HepG2 (cell line): ENCODE results near the gene CERS5. TPM values are rescaled to one million over a fixed set of nuclear protein-coding genes. Genes with fewer than 3 reads are reported as not detected.

Experiments
- ARID2 ChIP-seq: sonication (generic); formaldehyde crosslinking; IDR thresholded peaks from 2 replicates; pipeline ENCODE4 v1.8.1; 2022; ENCODE audit warnings: mild to moderate bottlenecking, missing genetic modification reagents, borderline replicate concordance
- CEBPZ ChIP-seq: IDR thresholded peaks from 2 replicates; pipeline ENCODE4 v1.6.1; 2012; ENCODE audit warnings: low read length, improper control_type of control experiment
- CENPX ChIP-seq: sonication (generic); formaldehyde crosslinking; IDR thresholded peaks from 2 replicates; pipeline ENCODE4 v1.9.0; 2021; ENCODE audit warnings: mild to moderate bottlenecking, missing genetic modification reagents, moderate library complexity
- CSRNP2 ChIP-seq: sonication (generic); formaldehyde crosslinking; conservative IDR thresholded peaks from 2 replicates; pipeline ENCODE4 v1.8.0; 2022; ENCODE audit warnings: low read depth, missing genetic modification reagents
- NPAS2 ChIP-seq: sonication (generic); formaldehyde crosslinking; IDR thresholded peaks from 2 replicates; pipeline ENCODE4 v1.8.0; 2022; ENCODE audit warnings: mild to moderate bottlenecking, missing genetic modification reagents, borderline replicate concordance
- NRL ChIP-seq: sonication (generic); formaldehyde crosslinking; IDR thresholded peaks from 2 replicates; pipeline ENCODE4 v1.5.0; 2020; ENCODE audit warnings: missing genetic modification reagents, mild to moderate bottlenecking, moderate library complexity, borderline replicate concordance
- SAP130 ChIP-seq: IDR thresholded peaks from 2 replicates; pipeline ENCODE4 v1.6.1; 2016; ENCODE audit warnings: low read depth
- SMARCE1 ChIP-seq: fragments of 450-650 bp; IDR thresholded peaks from 2 replicates; pipeline ENCODE4 v1.6.1; 2017; ENCODE audit warnings: borderline replicate concordance
- TIGD3 ChIP-seq: sonication (generic); formaldehyde crosslinking; IDR thresholded peaks from 2 replicates; pipeline ENCODE4 v1.5.1; 2020; ENCODE audit warnings: mild to moderate bottlenecking, missing genetic modification reagents, borderline replicate concordance
- ZBTB34 ChIP-seq: sonication (generic); formaldehyde crosslinking; IDR thresholded peaks from 2 replicates; pipeline ENCODE4 v1.8.0; 2022; ENCODE audit warnings: mild to moderate bottlenecking, missing genetic modification reagents
- ZNF12 ChIP-seq: sonication (generic); formaldehyde crosslinking; IDR thresholded peaks from 2 replicates; pipeline ENCODE4 v1.5.0; 2020; ENCODE audit warnings: missing genetic modification reagents
- ZNF224 ChIP-seq: sonication (generic); formaldehyde crosslinking; IDR thresholded peaks from 2 replicates; pipeline ENCODE4 v1.5.0; 2020; ENCODE audit warnings: mild to moderate bottlenecking, missing genetic modification reagents
- ZNF234 ChIP-seq: sonication (generic); formaldehyde crosslinking; conservative IDR thresholded peaks from 2 replicates; pipeline ENCODE4 v1.5.1; 2020; ENCODE audit warnings: mild to moderate bottlenecking, missing genetic modification reagents
- polyA plus RNA-seq, 8 experiments: library from polyadenylated mRNA; depleted of rRNA in 3 of 8; stranded (reverse) in 7 of 8; unstranded in 1 of 8; fragments of >200 nt; fragmentation: Illumina TruSeq in 4 of 8; extraction: Trizol in 4 of 8; gene quantifications; 2 replicates each; pipeline versions ENCODE4 v1.2.1 to v1.2.3, GENCODE V29; 2011 to 2016; ENCODE audit warnings: low read depth in 4 of 8, missing spikeins in 1 of 8, mixed read lengths in 1 of 8; ENCODE audit not compliant: insufficient read depth in 1 of 8
- total RNA-seq, 5 experiments: library from RNA; depleted of rRNA; stranded (reverse); fragments of >200 nt; fragmentation: Illumina TruSeq; extraction: Trizol; gene quantifications; 2 replicates each; pipeline ENCODE4 v1.2.3, GENCODE V29; 2016; ENCODE audit warnings: low read depth in 1 of 5
- TF ChIP-seq, protein P1 (sequence below): sonication (generic); formaldehyde crosslinking; IDR thresholded peaks from 2 replicates; pipeline ENCODE4 v1.4.0; 2020; ENCODE audit warnings: missing genetic modification reagents
- TF ChIP-seq, protein P2 (sequence below): sonication (generic); formaldehyde crosslinking; IDR thresholded peaks from 2 replicates; pipeline ENCODE4 v1.5.1; 2020; ENCODE audit warnings: missing genetic modification reagents, mild to moderate bottlenecking, borderline replicate concordance
- TF ChIP-seq, protein P3 (sequence below): sonication (generic); formaldehyde crosslinking; IDR thresholded peaks from 2 replicates; pipeline ENCODE4 v1.9.0; 2022; ENCODE audit warnings: missing genetic modification reagents, mild to moderate bottlenecking, borderline replicate concordance

Gene CERS5
- total and polyA plus RNA-seq, 2 of the 13 experiments (the other 11 are each of a cell fraction or from before 2014, with no cell fraction given): 22.3 to 48.8 TPM

DNA sequence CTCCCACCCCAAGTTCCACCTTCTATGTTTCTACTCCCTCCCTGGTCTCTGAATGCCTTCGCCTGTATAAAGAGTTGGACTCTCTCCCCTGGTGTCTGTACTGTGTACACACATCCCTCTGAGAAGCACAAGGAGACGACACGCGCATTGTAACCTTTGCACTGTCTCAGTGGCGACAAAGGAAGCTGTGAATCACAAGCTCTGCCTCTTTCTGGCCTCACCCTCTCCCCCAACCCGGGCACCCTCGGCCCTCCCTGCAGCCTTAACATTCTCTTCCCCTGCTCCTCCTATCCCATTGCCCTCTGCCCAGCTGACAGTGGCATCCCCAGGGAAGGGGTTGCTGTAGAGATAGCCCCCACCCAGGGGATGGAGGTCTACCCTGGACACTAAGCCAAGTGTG lies 84.5 kb downstream of the CERS5 start (continued):
- TF ChIP-seq NRL (CRISPR knock-in tag): no peak
- no peak for TF ChIP-seq CEBPZ
- TF ChIP-seq TIGD3 (CRISPR knock-in tag): no peak
- TF ChIP-seq NPAS2: no peak
- no peak for TF ChIP-seq CENPX (CRISPR knock-in tag)
- no peak for TF ChIP-seq SMARCE1
- TF ChIP-seq, protein P1, sequence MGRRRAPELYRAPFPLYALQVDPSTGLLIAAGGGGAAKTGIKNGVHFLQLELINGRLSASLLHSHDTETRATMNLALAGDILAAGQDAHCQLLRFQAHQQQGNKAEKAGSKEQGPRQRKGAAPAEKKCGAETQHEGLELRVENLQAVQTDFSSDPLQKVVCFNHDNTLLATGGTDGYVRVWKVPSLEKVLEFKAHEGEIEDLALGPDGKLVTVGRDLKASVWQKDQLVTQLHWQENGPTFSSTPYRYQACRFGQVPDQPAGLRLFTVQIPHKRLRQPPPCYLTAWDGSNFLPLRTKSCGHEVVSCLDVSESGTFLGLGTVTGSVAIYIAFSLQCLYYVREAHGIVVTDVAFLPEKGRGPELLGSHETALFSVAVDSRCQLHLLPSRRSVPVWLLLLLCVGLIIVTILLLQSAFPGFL (CRISPR knock-in tag): no peak
- peak; percentile 86 for TF ChIP-seq SAP130 (CRISPR knock-in tag)
- TF ChIP-seq, protein P2, sequence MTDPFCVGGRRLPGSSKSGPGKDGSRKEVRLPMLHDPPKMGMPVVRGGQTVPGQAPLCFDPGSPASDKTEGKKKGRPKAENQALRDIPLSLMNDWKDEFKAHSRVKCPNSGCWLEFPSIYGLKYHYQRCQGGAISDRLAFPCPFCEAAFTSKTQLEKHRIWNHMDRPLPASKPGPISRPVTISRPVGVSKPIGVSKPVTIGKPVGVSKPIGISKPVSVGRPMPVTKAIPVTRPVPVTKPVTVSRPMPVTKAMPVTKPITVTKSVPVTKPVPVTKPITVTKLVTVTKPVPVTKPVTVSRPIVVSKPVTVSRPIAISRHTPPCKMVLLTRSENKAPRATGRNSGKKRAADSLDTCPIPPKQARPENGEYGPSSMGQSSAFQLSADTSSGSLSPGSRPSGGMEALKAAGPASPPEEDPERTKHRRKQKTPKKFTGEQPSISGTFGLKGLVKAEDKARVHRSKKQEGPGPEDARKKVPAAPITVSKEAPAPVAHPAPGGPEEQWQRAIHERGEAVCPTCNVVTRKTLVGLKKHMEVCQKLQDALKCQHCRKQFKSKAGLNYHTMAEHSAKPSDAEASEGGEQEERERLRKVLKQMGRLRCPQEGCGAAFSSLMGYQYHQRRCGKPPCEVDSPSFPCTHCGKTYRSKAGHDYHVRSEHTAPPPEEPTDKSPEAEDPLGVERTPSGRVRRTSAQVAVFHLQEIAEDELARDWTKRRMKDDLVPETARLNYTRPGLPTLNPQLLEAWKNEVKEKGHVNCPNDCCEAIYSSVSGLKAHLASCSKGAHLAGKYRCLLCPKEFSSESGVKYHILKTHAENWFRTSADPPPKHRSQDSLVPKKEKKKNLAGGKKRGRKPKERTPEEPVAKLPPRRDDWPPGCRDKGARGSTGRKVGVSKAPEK (CRISPR knock-in tag): no peak
- no peak for TF ChIP-seq ARID2 (CRISPR knock-in tag)
- TF ChIP-seq ZNF234 (CRISPR knock-in tag): no peak
- no peak for TF ChIP-seq ZNF224 (CRISPR knock-in tag)
- 0 out of 2 replicates have a peak, but pooled peaks have one; percentile 45 for TF ChIP-seq ZNF12 (CRISPR knock-in tag)
- no peak for TF ChIP-seq CSRNP2 (CRISPR knock-in tag)
- no peak for TF ChIP-seq ZBTB34 (CRISPR knock-in tag)
- TF ChIP-seq, protein P3, sequence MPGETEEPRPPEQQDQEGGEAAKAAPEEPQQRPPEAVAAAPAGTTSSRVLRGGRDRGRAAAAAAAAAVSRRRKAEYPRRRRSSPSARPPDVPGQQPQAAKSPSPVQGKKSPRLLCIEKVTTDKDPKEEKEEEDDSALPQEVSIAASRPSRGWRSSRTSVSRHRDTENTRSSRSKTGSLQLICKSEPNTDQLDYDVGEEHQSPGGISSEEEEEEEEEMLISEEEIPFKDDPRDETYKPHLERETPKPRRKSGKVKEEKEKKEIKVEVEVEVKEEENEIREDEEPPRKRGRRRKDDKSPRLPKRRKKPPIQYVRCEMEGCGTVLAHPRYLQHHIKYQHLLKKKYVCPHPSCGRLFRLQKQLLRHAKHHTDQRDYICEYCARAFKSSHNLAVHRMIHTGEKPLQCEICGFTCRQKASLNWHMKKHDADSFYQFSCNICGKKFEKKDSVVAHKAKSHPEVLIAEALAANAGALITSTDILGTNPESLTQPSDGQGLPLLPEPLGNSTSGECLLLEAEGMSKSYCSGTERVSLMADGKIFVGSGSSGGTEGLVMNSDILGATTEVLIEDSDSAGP (CRISPR knock-in tag): peak; percentile 15; the same call in 1 of the 2 replicates
